DMS53 treated with DMSO at 0.1 percent for 48 hours (cell line): ENCODE data around the gene SH3GL1.
"Not testable (repeated sequence)": the region's sequence is repeated elsewhere in the genome, so short reads cannot be mapped to it uniquely, and the experiment has no call there.

Source experiments
- DNase-seq: peaks from one replicate; lab custom pipeline; 2025; ENCODE audit not compliant: unreplicated experiment; lab: John Stamatoyannopoulos, UW

Gene SH3GL1

DNA sequence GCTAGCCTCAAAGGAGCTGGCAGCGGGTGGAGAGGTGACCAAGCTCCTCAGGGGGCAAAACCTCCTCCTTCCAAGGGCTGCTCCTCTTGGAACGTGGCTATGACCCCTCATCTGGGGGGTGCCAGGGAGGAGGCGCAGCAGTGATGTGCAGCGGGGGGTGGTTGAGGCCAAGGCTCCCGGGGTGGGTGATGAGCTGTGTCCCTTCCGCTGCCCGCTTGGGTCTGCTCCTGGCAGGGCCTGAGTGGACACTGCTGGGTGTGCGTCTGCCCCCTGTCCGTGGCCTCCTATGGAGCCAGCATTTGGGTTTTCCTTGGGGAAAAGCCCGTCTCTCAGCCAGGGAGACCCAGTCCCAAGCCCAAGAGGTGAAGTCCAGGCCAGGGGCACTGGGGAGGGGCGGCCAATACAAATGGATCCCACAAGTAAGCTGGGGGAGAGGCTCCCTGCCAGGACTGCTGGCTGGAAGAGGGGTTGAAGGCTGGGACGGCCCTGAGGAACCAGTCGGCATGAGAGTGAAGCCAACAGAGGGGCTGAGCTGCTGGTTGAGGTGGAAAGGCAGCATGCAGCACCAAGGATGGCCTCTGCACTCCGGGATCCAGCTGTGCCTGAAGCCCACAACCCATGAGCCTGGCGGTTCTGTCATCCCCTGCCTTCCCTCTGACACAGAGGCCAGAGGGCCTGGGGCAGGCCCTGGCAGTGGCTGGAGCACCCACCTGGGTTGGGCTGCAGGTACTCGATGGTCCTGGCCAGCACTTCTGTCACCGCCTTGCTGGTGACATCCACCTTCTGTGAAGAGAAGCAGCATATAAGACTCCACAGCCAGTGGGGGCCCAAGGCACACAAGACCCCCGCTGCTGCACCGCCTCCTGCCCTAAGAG is 34.3 kb downstream of the SH3GL1 start:
- no peak for DNase-seq

GRCh38 chr19:4365341-4365740 is 35.0 kb downstream of the SH3GL1 start:
- DNase-seq = no peak

DNA sequence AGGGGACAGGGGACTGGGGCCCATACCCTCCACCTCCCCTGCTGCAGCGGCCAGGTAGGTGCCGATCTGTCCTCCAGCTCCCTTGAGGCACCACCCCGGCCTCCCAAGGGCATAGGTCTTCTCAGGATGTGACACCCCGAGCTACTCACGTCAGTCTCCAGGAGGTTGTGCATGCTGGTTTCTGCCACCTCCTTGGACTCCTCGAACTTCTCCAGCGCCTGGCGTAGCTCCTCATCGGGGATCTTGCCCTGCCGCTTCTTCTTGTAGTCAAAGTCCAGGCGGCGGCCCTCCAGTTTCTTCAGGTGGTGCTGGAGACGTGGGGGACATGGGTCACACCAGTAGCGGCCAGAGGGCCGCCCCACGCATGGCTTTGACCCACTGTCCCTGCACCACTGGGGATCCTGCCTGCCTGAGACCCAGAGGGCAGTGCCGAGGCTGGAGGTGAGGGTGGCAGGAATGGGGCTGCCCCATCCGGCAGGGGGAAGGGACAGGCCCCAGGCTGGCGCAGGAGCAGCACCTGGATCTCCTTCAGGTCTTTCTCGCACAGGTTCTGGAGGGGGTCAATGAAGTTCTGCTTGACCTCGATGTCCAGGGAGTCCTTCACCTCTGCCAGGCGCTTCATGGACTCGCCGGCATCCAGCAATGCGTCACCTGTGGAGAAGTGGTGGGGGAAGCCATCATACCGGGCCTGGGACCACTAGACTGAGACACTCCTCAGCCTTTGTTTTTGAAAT is 36.6 kb downstream of the SH3GL1 start:
- DNase-seq = no peak

DNA sequence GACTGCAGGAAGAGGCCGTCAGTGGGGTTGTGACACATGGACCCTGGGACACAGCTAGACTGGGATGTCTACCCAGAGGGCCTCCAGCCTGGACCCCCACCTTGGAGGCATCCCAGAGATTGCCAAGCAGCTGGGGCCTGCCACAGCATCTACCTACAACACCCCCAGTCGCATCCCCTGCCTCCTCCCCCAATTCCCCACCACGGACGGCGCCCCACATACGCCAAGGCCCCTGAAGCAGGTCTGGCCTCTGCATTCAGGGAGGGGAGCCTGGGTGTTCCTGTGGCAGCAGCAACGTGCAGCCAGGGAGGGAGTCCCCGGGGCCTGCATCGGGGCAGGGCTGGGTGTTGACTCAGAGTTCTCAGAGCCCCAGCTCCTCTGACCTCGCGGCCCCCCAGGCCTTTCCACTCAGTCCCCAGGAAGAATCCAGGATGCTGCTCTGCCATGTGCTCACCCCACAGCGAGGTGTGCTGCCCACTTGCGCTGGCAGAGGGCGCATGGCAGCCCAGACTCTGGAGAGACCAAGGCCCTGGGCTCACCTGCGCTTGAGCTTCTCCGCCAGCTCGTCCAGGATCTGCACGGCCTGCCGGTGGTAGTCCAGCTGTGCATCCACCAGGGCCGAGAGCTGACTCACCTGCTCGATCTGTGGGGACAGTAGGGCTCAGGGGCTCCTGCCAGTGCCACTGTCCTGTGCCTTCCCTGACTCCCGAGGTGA is 37.4 kb downstream of the SH3GL1 start:
- DNase-seq = no peak

DNA sequence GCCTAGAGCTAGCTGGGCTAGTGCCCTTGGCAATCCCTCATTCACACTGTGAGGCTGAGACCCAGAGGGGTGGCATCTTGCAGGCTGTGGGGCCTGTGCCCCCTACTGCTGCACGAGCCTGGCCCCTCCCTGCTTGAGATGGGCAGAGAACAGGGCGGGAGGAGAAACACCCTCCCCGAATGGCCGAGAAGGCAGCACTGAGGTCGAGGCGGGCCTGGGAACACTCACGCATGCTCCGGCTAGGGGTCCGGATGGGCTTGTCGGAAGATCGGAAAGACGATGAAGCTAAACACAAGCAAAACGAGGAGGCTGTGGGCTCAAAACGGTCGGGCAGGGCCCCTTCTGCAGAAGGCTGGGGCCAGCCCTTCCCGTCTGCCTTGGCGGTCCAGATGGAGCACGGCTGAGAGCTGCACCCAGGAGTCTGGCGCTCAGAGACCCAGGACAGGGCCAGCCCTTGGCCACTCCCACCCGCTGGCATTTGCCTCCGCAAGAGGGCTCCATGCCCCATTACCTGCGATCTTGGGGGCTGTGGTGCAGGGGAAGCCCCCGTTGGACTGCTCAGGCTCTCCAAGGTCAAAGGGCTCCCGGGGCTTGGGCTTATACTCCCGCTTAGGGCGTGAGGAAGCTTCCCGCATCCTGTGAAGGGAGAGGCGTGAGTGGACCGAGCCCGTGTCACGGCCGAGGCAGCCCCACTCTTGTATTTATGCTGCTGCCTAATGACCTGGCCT is 38.1 kb downstream of the SH3GL1 start:
- DNase-seq = no peak

DNA sequence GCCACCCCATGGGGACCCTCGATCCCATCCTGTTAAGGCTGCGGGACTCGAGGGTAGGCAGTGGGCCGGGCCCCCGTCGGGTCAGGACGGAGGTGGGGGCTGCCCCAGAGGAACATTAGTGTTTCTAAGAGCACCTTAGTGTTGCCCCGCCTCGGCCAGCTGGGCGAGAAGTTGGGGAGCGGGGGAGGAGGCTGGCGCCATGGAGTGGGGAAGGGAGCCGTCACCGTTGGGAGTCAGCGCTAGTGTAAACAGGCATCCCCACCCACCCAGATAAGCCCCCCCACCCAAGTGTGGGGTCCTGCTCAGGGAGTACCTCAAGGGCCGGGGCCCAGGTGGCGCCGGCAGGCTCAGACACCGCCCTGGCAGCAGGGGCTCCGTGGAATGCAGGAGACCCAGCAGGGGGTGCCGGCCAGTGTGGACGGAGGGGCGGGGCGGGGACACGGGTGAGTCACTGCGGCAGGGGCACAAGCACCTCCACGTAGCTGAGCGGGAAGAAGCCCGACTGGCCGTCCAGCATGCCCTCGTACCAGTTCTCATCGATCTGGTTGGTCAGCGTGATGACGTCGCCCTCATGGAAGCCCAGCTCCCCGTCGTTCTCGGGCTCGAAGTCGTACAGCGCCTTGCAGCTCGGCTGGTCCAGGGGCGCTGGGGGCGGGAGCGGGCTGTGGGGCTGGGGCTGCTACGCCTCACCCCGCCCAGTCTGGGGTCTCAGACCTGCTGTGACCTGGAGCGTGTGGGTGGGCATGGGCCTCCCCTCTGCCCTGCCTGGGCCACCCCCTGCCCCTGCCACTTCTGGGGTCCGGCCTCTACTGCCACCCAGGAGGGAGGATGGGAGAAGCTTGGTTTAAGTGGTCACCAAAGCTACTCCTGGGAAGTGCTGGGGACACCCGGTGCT is 38.9 kb downstream of the SH3GL1 start:
- DNase-seq = no peak

GRCh38 chr19:4360641-4361151 is 39.7 kb downstream of the SH3GL1 start:
- DNase-seq = no peak

DNA sequence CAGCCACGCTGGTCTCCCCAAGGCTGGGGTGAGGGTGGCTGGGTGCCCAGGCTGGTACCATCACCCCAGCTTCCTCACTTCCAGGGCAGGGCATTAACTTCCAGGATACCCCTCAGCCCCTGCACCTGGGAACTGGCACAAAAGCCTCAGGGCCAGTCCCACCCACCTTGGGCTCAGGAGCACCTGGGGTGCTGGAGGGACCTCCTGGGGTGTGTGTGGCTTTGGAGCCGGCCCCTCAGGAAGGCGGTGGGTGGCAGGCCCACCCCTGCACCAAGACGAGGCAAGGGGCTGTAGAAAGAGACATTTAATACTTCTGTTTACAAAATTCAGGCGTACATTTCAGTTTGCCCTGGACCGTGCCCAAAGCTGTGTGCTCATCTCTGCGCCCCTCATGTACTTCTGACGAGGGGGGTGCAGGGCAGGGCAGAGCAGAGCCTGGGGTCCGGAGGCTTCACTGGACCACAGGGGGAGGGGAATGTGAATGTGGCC is 40.2 kb downstream of the SH3GL1 start:
- DNase-seq = no peak

GRCh38 chr19:4359627-4360000 is 40.7 kb downstream of the SH3GL1 start:
- no peak for DNase-seq

- no peak for DNase-seq
These were observed 41.4 kb downstream of the SH3GL1 start for GRCh38 chr19:4358709-4359626.

DNA sequence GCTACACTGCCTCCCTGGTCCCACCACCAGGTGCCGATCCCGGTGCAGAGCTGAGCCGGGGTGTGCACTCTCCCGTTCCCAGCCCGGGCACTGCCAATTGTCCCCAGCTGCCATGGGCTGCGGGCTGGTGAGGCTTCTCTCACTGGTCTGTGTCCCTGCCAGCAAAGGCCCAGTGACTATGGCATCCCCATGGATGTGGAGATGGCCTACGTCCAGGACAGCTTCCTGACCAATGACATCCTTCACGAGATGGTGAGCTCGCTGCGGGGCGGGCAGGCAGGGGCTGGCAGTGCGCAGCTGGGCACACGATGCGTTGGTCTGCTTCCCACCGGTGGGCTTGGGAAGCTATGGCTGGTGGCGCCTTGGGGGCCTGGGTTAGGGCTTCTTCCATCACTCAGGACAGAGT is 42.4 kb downstream of the SH3GL1 start:
- no peak for DNase-seq

DNA sequence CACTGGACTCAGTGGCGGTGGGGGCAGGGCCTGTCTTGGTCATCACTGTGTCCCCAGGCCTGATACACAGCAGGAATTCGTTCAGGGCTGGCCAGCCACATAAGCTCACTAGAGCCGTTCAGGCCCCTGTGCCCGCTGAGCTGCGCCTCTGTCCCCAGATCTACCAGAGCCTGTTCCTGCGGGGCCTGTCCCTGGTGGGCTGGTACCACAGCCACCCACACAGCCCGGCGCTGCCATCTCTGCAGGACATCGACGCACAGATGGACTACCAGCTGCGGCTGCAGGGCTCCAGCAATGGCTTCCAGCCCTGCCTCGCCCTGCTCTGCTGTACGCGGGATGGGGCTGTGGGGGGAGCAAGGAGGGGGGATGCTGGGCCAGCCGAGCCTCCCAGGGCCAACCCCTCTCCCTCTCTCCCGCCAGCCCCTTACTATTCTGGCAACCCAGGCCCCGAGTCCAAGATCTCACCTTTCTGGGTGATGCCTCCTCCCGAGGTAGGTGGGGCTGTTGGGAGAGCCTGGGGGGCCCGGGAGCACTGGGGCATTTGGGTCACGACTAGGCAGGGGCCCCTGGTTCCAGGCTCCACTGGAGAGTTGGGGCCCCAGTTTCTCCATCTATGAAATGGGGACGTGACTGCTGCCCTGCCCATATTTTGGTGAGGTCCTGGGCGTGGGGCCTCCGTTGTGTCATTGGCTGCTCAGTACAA is 43.1 kb downstream of the SH3GL1 start:
- no peak for DNase-seq

- DNase-seq = no peak
These were observed 45.5 kb downstream of the SH3GL1 start for GRCh38 chr19:4354897-4355296.

DNA sequence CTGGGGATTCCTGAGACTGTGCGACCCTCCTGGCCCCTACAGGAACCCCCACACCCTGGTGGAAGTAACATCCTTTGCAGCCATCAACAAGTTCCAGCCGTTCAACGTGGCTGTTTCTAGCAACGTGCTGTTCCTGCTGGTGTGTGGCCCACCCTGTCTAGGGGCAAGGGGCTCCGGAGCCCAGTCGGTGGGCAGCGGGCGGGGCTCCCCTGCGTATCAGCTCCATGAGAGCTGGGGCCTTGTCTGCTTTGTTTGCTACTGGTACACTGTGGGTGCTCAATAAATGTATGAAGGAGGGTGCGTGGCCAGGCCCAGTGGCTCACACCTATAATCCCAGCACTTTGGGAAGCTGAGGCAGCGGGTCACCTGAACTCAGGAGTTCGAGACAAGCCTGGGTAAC is 46.1 kb downstream of the SH3GL1 start:
- DNase-seq = no peak

DNA sequence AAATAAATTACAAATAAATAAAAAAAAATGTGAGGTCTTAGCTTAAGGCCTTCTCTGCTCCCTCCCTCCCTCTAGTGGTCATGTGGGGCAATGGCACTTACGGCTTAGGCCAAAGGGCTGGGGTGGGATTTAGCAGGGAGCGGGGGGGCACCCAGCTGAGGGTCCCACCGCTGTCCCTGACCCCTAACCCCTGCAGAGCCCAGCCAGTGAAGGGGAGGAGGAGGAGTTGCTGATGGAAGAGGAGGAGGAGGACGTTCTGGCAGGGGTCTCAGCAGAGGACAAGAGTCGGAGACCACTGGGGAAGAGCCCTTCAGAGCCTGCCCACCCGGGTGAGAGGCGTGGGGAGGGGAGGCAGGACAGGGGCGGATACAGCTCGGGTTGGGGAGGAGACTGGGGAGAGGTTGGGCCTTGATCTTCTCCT is 47.6 kb downstream of the SH3GL1 start:
- DNase-seq = no peak

- no peak for DNase-seq
These were observed 49.6 kb downstream of the SH3GL1 start for GRCh38 chr19:4350726-4351125.

DNA sequence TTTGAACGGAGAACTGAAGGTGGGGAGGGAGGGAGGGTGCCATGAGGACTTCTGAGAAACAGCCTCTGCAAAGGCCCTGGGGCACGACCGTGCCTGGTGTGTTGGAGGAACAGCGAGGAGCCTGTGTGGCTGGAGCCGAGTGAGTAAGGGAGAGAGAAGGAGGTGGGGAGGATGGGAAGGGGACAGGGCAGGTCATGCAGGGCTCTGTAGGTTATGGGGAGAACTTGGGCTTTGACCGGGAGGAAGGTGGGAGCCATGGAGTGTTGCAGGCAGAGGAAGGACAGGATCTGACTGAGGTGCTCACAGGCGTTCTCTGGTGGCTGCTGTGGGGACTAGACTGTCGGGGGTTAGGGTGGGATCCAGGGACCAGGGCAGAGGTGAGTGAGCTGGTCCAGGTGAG is 50.2 kb downstream of the SH3GL1 start:
- DNase-seq = no peak

- not testable (repeated sequence) for DNase-seq
These were observed 51.1 kb downstream of the SH3GL1 start for GRCh38 chr19:4349225-4349624.
